ENCODE measurements around the gene EFNA5.

- TF ChIP-seq POLR2A (IDR thresholded peaks at IDR 0.05) = no peak
- TF ChIP-seq POLR2AphosphoS5 (IDR thresholded peaks at IDR 0.05) = no peak
- no peak for TF ChIP-seq CTCF (IDR thresholded peaks at IDR 0.05)
Measured at GRCh38 chr5:107574287-107574686, 96.5 kb downstream of the EFNA5 start.

Data from prostate gland (tissue), 2 donors.